Spinal cord (tissue), 10 donors: Measurements from ENCODE around the gene C15orf61. TPM values are rescaled to one million over a fixed set of nuclear protein-coding genes. Genes with fewer than 3 reads are reported as not detected.

ENCODE experiments used
- DNase-seq, 6 donors: peaks; one replicate each; pipeline versions ENCODE4 v3.0.0 to v3.0.0-alpha.2; 2013 to 2015; ENCODE audit warnings: low spot score in 6 of 6, low read depth in 4 of 6
- H3K27ac ChIP-seq: one replicate; pipeline ENCODE4 v1.5.1; 2013; ENCODE audit warnings: low read depth, low read length, control low read depth
- H3K27me3 ChIP-seq: one replicate; pipeline ENCODE4 v1.6.1; 2013; ENCODE audit warnings: low read length; ENCODE audit not compliant: control insufficient read depth, insufficient read depth
- H3K36me3 ChIP-seq: one replicate; pipeline ENCODE4 v1.6.1; 2013; ENCODE audit warnings: low read length; ENCODE audit not compliant: control insufficient read depth, insufficient read depth
- H3K4me1 ChIP-seq: one replicate; pipeline ENCODE4 v1.6.1; 2013; ENCODE audit warnings: low read length; ENCODE audit not compliant: control insufficient read depth, insufficient read depth
- H3K4me3 ChIP-seq: one replicate; pipeline ENCODE4 v1.5.1; 2013; ENCODE audit warnings: low read depth, low read length, control low read depth
- H3K9me3 ChIP-seq: one replicate; pipeline ENCODE4 v1.6.1; 2013; ENCODE audit warnings: low read length; ENCODE audit not compliant: control insufficient read depth, insufficient read depth
- WGBS: methylation state at CpG from one replicate; pipeline ENCODE4 v1.1.5; 2013; ENCODE audit warnings: missing lambda C conversion rate; ENCODE audit not compliant: insufficient coverage; 5-methylcytosine and 5-hydroxymethylcytosine counted together
- polyA plus RNA-seq, 2 donors: library from polyadenylated mRNA; unstranded; fragments of 120-200 nt; gene quantifications; one replicate each; pipeline ENCODE4 v1.2.1, GENCODE V29; 2013; ENCODE audit not compliant: insufficient read length in 2 of 2
- total RNA-seq, 2 donors: library from RNA; depleted of rRNA in 1 of 2; stranded (reverse); fragments of 120-200 nt in 1 of 2; fragments of >200 nt in 1 of 2; gene quantifications; one replicate each; pipeline versions ENCODE4 v1.2.3 to v1.2.4, GENCODE V29; 2013 to 2014
- donor health status: healthy.

The C15orf61 gene
- total and polyA plus RNA-seq, 4 donors, result 5.3 to 14.5 (median 12.4) TPM

DNA sequence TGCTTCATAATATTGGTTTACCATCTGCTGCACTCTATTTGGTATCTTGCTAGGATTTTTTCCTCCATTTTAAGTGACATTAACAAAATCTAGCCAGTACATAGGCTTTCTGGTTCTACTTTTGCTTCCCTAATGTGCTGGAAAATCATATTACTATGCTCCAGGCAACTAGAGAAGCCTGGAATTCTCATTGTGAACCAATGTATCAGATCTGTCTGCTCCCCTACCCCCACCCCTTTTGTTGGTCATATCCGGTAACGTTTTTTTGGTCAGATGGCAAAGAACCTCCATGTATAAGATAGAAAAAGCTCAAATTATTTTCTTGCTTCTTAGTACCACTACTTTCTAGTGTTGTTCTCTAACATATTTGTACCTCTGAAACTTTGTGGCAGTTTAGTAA is 38.6 kb downstream of the C15orf61 start:
- WGBS, result no CpG with 5 or more reads among the region's 2 CpGs
- DNase-seq, result no peak

DNA sequence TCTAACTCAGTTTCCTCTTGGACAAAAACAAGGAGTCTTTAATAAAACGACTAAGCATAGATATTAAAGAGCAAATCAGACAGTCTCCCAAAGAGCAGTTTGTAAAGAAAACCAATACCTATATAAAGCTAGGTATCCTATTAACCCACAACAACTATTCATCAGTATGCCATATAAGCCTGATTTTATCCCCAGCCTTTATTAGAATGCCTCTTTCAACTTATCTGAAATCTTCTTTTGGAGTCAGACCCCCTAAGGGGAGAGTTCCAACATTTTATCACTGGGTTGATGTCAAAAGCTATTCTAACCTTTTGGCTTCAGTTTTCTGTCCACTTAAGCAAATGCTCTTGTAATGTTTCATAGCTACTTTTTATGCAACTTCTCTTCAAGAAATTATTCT is 39.4 kb downstream of the C15orf61 start:
- peaks cover 3% of the 10 kb centered on the region for H3K4me1 ChIP-seq
- H3K27me3 ChIP-seq, result no peaks in the 10 kb centered on the region
- no peak overlapping the region for H3K27ac ChIP-seq
- no peak overlapping the region for H3K4me3 ChIP-seq
- no CpG with 5 or more reads among the region's 1 CpG for WGBS
- DNase-seq, result no peak
- peaks cover 2% of the 10 kb centered on the region for H3K9me3 ChIP-seq
- H3K36me3 ChIP-seq, result no peaks in the 10 kb centered on the region

More for the DNA sequence above, 38.6 kb downstream of the C15orf61 start:
- Histone ChIP-seq H3K4me1 (peaks cover 3% of the 10 kb centered on the region), H3K27me3 (no peaks in the 10 kb centered on the region), H3K4me3 (no peak overlapping the region), H3K9me3 (peaks cover 2% of the 10 kb centered on the region), H3K27ac (no peak overlapping the region), H3K36me3 (no peaks in the 10 kb centered on the region)

DNA sequence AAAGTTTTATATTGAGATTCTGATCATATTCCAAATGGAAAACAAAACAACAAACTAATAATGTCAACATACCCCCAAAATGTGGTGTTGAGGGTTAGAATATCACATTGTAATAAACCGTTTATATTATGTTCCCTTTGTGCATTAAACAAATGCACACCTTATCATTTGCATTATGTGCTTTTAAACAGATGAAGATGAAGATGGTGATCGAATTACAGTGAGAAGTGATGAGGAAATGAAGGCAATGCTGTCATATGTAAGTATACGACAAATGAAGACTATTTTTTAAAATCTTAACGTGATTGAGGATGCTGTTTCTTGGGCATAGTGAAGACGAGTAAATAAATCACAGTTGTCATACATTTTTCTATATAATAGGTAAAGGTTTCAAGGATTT is 42.2 kb downstream of the C15orf61 start:
- Histone ChIP-seq H3K4me3 (no peak overlapping the region), H3K9me3 (no peaks in the 10 kb centered on the region), H3K4me1 (peaks cover 3% of the 10 kb centered on the region), H3K36me3 (no peaks in the 10 kb centered on the region), H3K27ac (no peak overlapping the region), H3K27me3 (no peaks in the 10 kb centered on the region)
- no peak for DNase-seq
- WGBS, result no CpG with 5 or more reads among the region's 5 CpGs

DNA sequence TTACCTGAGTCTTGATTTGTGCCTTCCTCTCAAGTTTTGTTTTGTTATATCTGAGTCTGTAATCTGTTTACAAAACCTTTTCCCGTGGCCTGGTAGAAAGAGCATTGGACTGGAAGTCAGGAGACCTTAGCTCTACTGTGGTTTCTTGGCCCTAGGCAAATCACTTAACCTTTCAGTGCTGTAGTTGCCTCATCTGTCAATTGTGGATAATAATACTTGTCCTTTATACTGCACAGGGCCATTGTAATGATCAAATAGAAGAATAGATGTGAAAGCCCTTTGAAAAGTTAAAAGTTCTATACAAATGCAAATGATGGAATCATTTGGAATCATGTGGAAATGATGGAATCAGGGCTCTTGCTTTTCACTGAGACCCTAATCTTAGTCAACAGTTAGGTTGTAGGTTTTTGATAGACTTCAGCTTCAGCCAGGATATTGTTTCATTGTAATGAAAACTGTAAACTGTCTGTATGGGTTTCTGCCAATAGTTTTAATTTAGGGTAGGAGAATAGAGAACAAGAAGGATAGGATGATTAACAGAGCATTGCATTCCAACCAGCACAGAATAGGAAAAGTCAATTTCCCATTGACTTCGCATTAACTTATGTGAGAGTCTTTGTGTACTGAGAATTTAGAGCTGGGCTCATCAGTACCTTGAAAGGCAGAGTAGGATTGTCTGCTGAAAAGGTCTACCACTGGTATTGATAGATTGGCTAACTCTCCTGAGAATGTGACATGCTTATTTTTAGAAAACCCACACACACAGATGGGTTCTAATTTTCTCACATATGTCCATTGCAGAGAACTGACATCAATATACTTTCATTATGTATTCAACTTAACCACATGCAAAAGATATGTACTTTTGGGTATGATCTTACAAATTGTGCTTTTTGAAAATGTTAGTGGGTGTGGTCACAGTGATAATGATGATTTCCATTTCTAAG is 43.4 kb downstream of the C15orf61 start:
- H3K36me3 ChIP-seq, result no peaks in the 10 kb centered on the region
- no peaks in the 10 kb centered on the region for H3K9me3 ChIP-seq
- H3K4me3 ChIP-seq, result no peak overlapping the region
- H3K27ac ChIP-seq, result no peak overlapping the region
- no peaks in the 10 kb centered on the region for H3K4me1 ChIP-seq
- H3K27me3 ChIP-seq, result no peaks in the 10 kb centered on the region
- WGBS, result no CpG with 5 or more reads among the region's 2 CpGs
- no peak for DNase-seq

DNA sequence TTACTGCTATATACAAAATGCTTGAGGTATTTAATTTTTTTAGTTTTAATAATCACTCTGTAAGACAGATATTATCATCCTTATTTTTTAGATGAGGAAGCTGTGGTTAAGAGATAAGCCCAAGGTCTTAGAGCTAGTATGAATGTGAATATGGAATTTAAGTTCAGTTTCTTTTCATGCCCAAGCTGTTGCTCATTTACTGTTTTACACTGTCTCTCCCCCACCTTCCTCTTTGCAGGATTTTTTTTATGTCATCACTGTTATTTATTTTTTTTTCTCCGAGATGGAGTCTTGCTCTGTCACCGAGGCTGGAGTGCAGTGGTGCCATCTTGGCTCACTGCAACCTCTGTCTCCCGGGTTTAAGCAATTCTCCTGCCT is 44.0 kb downstream of the C15orf61 start:
- no peak for DNase-seq
- no peaks in the 10 kb centered on the region for H3K9me3 ChIP-seq
- H3K27me3 ChIP-seq, result no peaks in the 10 kb centered on the region
- WGBS, result 100% methylated on average over 1 of the region's 3 CpGs
- H3K4me3 ChIP-seq, result no peak overlapping the region
- H3K36me3 ChIP-seq, result no peaks in the 10 kb centered on the region
- no peak overlapping the region for H3K27ac ChIP-seq
- H3K4me1 ChIP-seq, result no peaks in the 10 kb centered on the region

DNA sequence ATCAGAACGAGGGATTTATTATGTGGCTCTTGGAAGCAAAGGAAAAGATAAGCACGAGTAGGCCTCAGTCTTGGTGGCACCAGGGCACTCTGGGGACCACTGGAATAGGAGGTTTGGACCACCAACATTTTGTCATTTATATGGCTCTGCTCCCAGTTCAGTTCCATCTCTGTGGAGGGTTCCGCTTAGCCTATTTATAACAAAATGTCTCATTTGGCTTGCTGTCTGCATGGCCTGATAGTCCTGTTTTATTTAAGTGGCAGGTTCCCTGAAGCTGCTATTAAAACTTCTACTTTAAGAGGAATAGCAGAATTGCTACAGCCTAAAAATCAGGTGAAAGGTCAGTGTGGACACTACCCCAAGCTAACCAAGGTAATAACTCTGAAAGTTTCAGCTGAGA is 48.7 kb downstream of the C15orf61 start:
- Histone ChIP-seq H3K27ac (no peak overlapping the region), H3K4me1 (no peaks in the 10 kb centered on the region), H3K27me3 (no peaks in the 10 kb centered on the region), H3K36me3 (no peaks in the 10 kb centered on the region), H3K9me3 (no peaks in the 10 kb centered on the region), H3K4me3 (no peak overlapping the region)
- 46% methylated on average over 3 of the region's 3 CpGs for WGBS
- no peak for DNase-seq

DNA sequence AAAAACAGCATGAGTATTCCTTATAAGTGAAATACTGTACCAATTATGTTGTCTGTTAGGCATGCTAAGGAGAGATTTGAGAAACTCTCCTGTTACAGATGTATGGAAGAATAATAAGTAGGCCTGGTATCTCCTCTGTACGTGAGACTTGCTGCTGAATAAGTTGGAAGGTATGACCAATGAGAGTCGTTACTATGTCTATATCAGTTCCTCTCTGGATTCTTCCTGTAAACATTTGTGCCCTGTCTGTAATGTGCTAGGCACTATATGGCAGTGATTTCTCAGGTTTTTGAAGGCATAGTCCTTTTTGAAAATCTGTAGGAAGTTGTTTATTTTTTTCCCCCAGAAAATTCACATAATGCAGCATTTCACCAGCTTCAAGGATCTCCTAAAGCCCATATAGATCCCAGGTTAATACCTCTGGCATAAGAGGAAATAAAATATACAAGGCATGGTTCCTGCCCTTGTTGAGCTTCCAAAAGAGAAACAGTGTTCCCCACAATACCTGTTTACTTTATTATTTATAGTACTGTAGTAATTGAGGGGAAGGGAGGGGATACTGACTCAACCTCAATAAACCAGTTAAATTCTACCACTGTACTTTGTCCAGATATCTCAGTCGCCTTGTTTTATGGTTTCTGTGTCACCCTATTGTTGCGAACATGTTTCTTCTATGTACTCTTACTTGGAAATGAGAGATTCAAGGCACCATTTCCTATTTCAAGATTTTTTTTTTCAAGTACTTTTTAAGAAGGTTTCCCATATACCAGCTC is 50.1 kb downstream of the C15orf61 start:
- Histone ChIP-seq H3K27ac (no peak overlapping the region), H3K27me3 (no peaks in the 10 kb centered on the region), H3K4me1 (no peaks in the 10 kb centered on the region), H3K9me3 (no peaks in the 10 kb centered on the region), H3K4me3 (no peak overlapping the region), H3K36me3 (no peaks in the 10 kb centered on the region)
- DNase-seq, result no peak
- WGBS, result 100% methylated on average over 1 of the region's 4 CpGs

GRCh38 chr15:67571648-67572415 is 50.9 kb downstream of the C15orf61 start:
- Histone ChIP-seq H3K4me1 (no peaks in the 10 kb centered on the region), H3K4me3 (no peak overlapping the region), H3K9me3 (no peaks in the 10 kb centered on the region), H3K27ac (no peak overlapping the region), H3K27me3 (no peaks in the 10 kb centered on the region), H3K36me3 (no peaks in the 10 kb centered on the region)
- 100% methylated on average over 1 of the region's 5 CpGs for WGBS
- no peak for DNase-seq

DNA sequence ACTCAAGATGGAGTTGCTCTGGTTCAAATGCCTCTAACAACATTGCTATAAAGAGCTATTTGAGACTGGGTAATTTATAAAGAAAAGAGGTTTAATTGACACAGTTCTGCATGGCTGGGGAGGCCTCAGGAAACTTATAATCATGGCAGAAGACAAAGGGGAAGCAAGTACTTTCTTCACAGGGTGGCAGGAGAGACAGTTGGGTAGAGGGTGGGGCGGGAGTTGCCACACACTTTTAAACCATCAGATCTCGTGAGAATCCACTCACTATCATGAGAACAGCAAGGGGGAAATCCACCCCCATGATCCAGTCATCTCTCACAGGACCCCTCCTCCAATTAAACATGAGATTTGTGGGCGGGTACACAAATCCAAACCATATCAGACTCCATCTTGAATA is 52.3 kb downstream of the C15orf61 start:
- H3K36me3 ChIP-seq, result no peaks in the 10 kb centered on the region
- H3K27me3 ChIP-seq, result no peaks in the 10 kb centered on the region
- no peaks in the 10 kb centered on the region for H3K9me3 ChIP-seq
- no peaks in the 10 kb centered on the region for H3K4me1 ChIP-seq
- H3K27ac ChIP-seq, result no peak overlapping the region
- no peak for DNase-seq
- no peak overlapping the region for H3K4me3 ChIP-seq
- no CpG with 5 or more reads among the region's 3 CpGs for WGBS
